HCT116 (cell line): ENCODE data around the gene KLHL17. TPM values are rescaled to one million over a fixed set of nuclear protein-coding genes. Genes with fewer than 3 reads are reported as not detected.

Source experiments
- ATAC-seq: fragments of 200-7000 bp; cut with Tn5 transposase; 2 replicates; pipeline ENCODE4 v1.9.1; 2020; ENCODE audit warnings: mild to moderate bottlenecking, moderate library complexity
- BruUV-seq: library from RNA; stranded (reverse); fragments of 400-500 nt; replicated peaks from 2 replicates; lab custom pipeline; 2021; lab: Mats Ljungman, UMichigan
- CTCF ChIA-PET: fragments of 300-600 bp; sonication (Branson Sonifier 250); formaldehyde crosslinking; loops from one replicate; lab custom pipeline; 2021; ENCODE audit warnings: antibody characterized with exemption; lab: Charles Lee
- POLR2A ChIA-PET: fragments of 300-600, 350-600 bp; sonication (Branson Sonifier 250); formaldehyde crosslinking; loops from one replicate; lab custom pipeline; 2021; ENCODE audit warnings: antibody characterized with exemption; lab: Charles Lee
- RAD21 ChIA-PET, 2 experiments: fragments of 300-600 bp; sonication (Branson Sonifier 250); formaldehyde crosslinking; loops; one replicate each; lab custom pipeline; 2023; ENCODE audit warnings: low total read pairs in 2 of 2; ENCODE audit not compliant: uncharacterized antibody in 2 of 2, unreplicated experiment in 2 of 2, low non-redundant PET in 1 of 2; lab: Charles Lee
- DNase-seq: peaks from one replicate; pipeline ENCODE4 v3.0.0-alpha.2; 2010; ENCODE audit warnings: low read depth, low spot score
- H2AFZ ChIP-seq: fragments of 200-600 bp; shearing (Covaris generic), sonication (generic); 2 replicates; pipeline ENCODE4 v1.6.1; 2017; ENCODE audit warnings: low read depth, mixed run types, mixed read lengths, antibody characterized with exemption, low read length; ENCODE audit not compliant: poor library complexity, severe bottlenecking
- H3K27ac ChIP-seq: 2 replicates; pipeline ENCODE4 v1.5.1; 2012; ENCODE audit warnings: low read depth, low read length
- H3K27me3 ChIP-seq: fragments of 200-600 bp; sonication (generic); 2 replicates; pipeline ENCODE4 v1.6.1; 2016; ENCODE audit warnings: mixed run types, low read length, mixed read lengths; ENCODE audit not compliant: insufficient read depth
- H3K36me3 ChIP-seq, 2 experiments: fragments of 200-500 bp in 1 of 2; fragments of 200-600 bp in 1 of 2; sonication (Bioruptor generic) in 1 of 2; sonication (generic) in 1 of 2; 2 replicates each; pipeline versions ENCODE4 v1.5.1 to v1.6.1; 2014 to 2016; ENCODE audit warnings: low read length in 2 of 2, inconsistent platforms in 1 of 2, mixed read lengths in 1 of 2, mixed run types in 1 of 2; ENCODE audit not compliant: insufficient read depth in 2 of 2, control insufficient read depth in 1 of 2
- H3K4me1 ChIP-seq, 2 experiments: fragments of 200-600 bp in 1 of 2; sonication (generic) in 1 of 2; 2 replicates each; pipeline versions ENCODE4 v1.5.1 to v1.6.1; 2012 to 2017; ENCODE audit warnings: low read length in 2 of 2, inconsistent platforms in 1 of 2, mild to moderate bottlenecking in 1 of 2, mixed read lengths in 1 of 2, mixed run types in 1 of 2, moderate library complexity in 1 of 2; ENCODE audit not compliant: insufficient read depth in 2 of 2, control insufficient read depth in 1 of 2
- H3K4me2 ChIP-seq: fragments of 200-600 bp; sonication (generic); 2 replicates; pipeline ENCODE4 v1.6.1; 2017; ENCODE audit warnings: mixed run types, low read length, mixed read lengths
- H3K4me3 ChIP-seq, 2 experiments: fragments of 200-600 bp in 1 of 2; sonication (generic) in 1 of 2; replicated peaks in 1 of 2; 2 replicates each; pipeline ENCODE4 v1.5.1; 2011 to 2016; ENCODE audit warnings: low read length in 2 of 2, control low read depth in 1 of 2, low read depth in 1 of 2, mild to moderate bottlenecking in 1 of 2, mixed read lengths in 1 of 2, mixed run types in 1 of 2
- H3K79me2 ChIP-seq: fragments of 200-600 bp; sonication (generic); 2 replicates; pipeline ENCODE4 v1.6.1; 2017; ENCODE audit warnings: mild to moderate bottlenecking, mixed run types, low read length, moderate library complexity, mixed read lengths; ENCODE audit not compliant: insufficient read depth
- H3K9ac ChIP-seq: fragments of 200-600 bp; sonication (generic); 2 replicates; pipeline ENCODE4 v1.6.1; 2016; ENCODE audit warnings: low read length, mixed read lengths
- H3K9me2 ChIP-seq: fragments of 200-600 bp; sonication (generic), shearing (Covaris generic); 2 replicates; pipeline ENCODE4 v1.6.1; 2017; ENCODE audit warnings: mixed run types, mild to moderate bottlenecking, moderate library complexity; ENCODE audit not compliant: insufficient read depth
- H3K9me3 ChIP-seq, 2 experiments: fragments of 200-500 bp in 1 of 2; fragments of 200-600 bp in 1 of 2; sonication (Bioruptor generic) in 1 of 2; sonication (generic) in 1 of 2; 2 replicates each; pipeline ENCODE4 v1.6.1; 2014 to 2017; ENCODE audit warnings: low read length in 2 of 2, mixed read lengths in 2 of 2, inconsistent platforms in 1 of 2, low read depth in 1 of 2, mild to moderate bottlenecking in 1 of 2, mixed run types in 1 of 2, moderate library complexity in 1 of 2; ENCODE audit not compliant: control insufficient read depth in 1 of 2, insufficient read depth in 1 of 2
- H4K20me1 ChIP-seq: fragments of 200-600 bp; sonication (generic), shearing (Covaris generic); 2 replicates; pipeline ENCODE4 v1.6.1; 2017; ENCODE audit warnings: mixed run types, mild to moderate bottlenecking, moderate library complexity; ENCODE audit not compliant: insufficient read depth
- CBX3 ChIP-seq: IDR thresholded peaks from 2 replicates; pipeline ENCODE4 v1.6.1; 2012; ENCODE audit warnings: low read depth
- CEBPB ChIP-seq: IDR thresholded peaks from 2 replicates; pipeline ENCODE4 v1.6.1; 2012; ENCODE audit warnings: low read depth
- EGR1 ChIP-seq: IDR thresholded peaks from 2 replicates; pipeline ENCODE4 v1.6.1; 2012; ENCODE audit warnings: low read depth
- ELF1 ChIP-seq: IDR thresholded peaks from 2 replicates; pipeline ENCODE4 v1.6.1; 2012; ENCODE audit warnings: low read depth, borderline replicate concordance
- EZH2 ChIP-seq: fragments of 200-600 bp; sonication (generic); IDR thresholded peaks from 2 replicates; pipeline ENCODE4 v1.6.1; 2017; ENCODE audit warnings: antibody characterized with exemption, mixed run types
- FOSL1 ChIP-seq: IDR thresholded peaks from 2 replicates; pipeline ENCODE4 v1.6.1; 2012; ENCODE audit warnings: low read depth
- JUND ChIP-seq: IDR thresholded peaks from 2 replicates; pipeline ENCODE4 v1.6.1; 2012
- MAX ChIP-seq: IDR thresholded peaks from 2 replicates; pipeline ENCODE4 v1.6.1; 2012
- POLR2A ChIP-seq: IDR thresholded peaks from 2 replicates; pipeline ENCODE4 v1.7.0; 2011; ENCODE audit warnings: borderline replicate concordance; ENCODE audit not compliant: insufficient read depth, insufficient read length; ENCODE audit errors: extremely low read depth
- POLR2AphosphoS5 ChIP-seq: IDR thresholded peaks from 2 replicates; pipeline ENCODE4 v1.6.1; 2011; ENCODE audit warnings: mild to moderate bottlenecking, low read depth, low read length, moderate library complexity
- RAD21 ChIP-seq: IDR thresholded peaks from 2 replicates; pipeline ENCODE4 v1.6.1; 2012; ENCODE audit warnings: low read depth, mild to moderate bottlenecking
- SIN3A ChIP-seq: IDR thresholded peaks from 2 replicates; pipeline ENCODE4 v1.6.1; 2012; ENCODE audit warnings: low read depth
- SRF ChIP-seq: IDR thresholded peaks from 2 replicates; pipeline ENCODE4 v1.6.1; 2012; ENCODE audit warnings: low read depth
- TCF7L2 ChIP-seq: IDR thresholded peaks from 2 replicates; pipeline ENCODE4 v1.7.0; 2011; ENCODE audit warnings: borderline replicate concordance, inconsistent platforms; ENCODE audit not compliant: insufficient read depth, insufficient read length; ENCODE audit errors: extremely low read depth
- ZFX ChIP-seq: fragments of 450-650 bp; IDR thresholded peaks from 2 replicates; pipeline ENCODE4 v1.6.1; 2017
- ZNF274 ChIP-seq: fragments of 200-500 bp; sonication (Bioruptor generic); IDR thresholded peaks from 2 replicates; pipeline ENCODE4 v1.6.1; 2014; ENCODE audit warnings: mild to moderate bottlenecking, low read depth, low read length, inconsistent platforms
- intact Hi-C: fragments of 100-400 bp; cut with micrococcal nuclease; formaldehyde crosslinking; loops from 2 replicates; pipeline ENCODE4 v1.10.0; 2022
- total RNA-seq: library from RNA; stranded (reverse); gene quantifications from one replicate; pipeline ENCODE4 v1.2.1, GENCODE V29; 2021; ENCODE audit not compliant: unreplicated experiment
- TF ChIP-seq, protein P1 (sequence below): IDR thresholded peaks from 2 replicates; pipeline ENCODE4 v1.6.1; 2012
- TF ChIP-seq, protein P2 (sequence below): IDR thresholded peaks from 2 replicates; pipeline ENCODE4 v1.6.1; 2012; ENCODE audit warnings: low read depth

KLHL17 gene
- total RNA-seq, 1 experiment from 2014 or later = 100.0 TPM

- no peaks in the 10 kb centered on the region for H3K36me3 ChIP-seq
- no peaks in the 10 kb centered on the region; a peak in 1 of 4 replicates for H3K9me3 ChIP-seq
- H4K20me1 ChIP-seq = no peaks in the 10 kb centered on the region
- TF ChIP-seq ZFX = no peak
- TF ChIP-seq MAX = no peak
- no peak for TF ChIP-seq CEBPB
- no peak for TF ChIP-seq EZH2
- TF ChIP-seq JUND = no peak
- TF ChIP-seq, protein P1, sequence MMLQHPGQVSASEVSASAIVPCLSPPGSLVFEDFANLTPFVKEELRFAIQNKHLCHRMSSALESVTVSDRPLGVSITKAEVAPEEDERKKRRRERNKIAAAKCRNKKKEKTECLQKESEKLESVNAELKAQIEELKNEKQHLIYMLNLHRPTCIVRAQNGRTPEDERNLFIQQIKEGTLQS = no peak
- TF ChIP-seq ZNF274 = no peak
- no peak for TF ChIP-seq RAD21
- no peak for TF ChIP-seq FOSL1
- TF ChIP-seq SRF = no peak
- no peak for TF ChIP-seq SIN3A
- no peak for TF ChIP-seq POLR2A
- no peak for TF ChIP-seq POLR2AphosphoS5
- no peak for TF ChIP-seq EGR1
- TF ChIP-seq CBX3 = no peak
- no peak for TF ChIP-seq ELF1
- TF ChIP-seq TCF7L2 = no peak
- TF ChIP-seq, protein P2, sequence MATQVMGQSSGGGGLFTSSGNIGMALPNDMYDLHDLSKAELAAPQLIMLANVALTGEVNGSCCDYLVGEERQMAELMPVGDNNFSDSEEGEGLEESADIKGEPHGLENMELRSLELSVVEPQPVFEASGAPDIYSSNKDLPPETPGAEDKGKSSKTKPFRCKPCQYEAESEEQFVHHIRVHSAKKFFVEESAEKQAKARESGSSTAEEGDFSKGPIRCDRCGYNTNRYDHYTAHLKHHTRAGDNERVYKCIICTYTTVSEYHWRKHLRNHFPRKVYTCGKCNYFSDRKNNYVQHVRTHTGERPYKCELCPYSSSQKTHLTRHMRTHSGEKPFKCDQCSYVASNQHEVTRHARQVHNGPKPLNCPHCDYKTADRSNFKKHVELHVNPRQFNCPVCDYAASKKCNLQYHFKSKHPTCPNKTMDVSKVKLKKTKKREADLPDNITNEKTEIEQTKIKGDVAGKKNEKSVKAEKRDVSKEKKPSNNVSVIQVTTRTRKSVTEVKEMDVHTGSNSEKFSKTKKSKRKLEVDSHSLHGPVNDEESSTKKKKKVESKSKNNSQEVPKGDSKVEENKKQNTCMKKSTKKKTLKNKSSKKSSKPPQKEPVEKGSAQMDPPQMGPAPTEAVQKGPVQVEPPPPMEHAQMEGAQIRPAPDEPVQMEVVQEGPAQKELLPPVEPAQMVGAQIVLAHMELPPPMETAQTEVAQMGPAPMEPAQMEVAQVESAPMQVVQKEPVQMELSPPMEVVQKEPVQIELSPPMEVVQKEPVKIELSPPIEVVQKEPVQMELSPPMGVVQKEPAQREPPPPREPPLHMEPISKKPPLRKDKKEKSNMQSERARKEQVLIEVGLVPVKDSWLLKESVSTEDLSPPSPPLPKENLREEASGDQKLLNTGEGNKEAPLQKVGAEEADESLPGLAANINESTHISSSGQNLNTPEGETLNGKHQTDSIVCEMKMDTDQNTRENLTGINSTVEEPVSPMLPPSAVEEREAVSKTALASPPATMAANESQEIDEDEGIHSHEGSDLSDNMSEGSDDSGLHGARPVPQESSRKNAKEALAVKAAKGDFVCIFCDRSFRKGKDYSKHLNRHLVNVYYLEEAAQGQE = no peak
- no peak overlapping the region for H3K27ac ChIP-seq
- BruUV-seq = no TSS peak
- intact Hi-C loops = no loop called here
- H3K4me2 ChIP-seq = no peak overlapping the region
- ChIA-PET CTCF (no interaction called here), RAD21 (no interaction called here), POLR2A (no interaction called here)
- no peak for ATAC-seq
- no peaks in the 10 kb centered on the region for H3K27me3 ChIP-seq
- H3K79me2 ChIP-seq = no peaks in the 10 kb centered on the region
- no peak overlapping the region for H3K4me3 ChIP-seq
- H2AFZ ChIP-seq = no peak overlapping the region
- H3K9me2 ChIP-seq = no peaks in the 10 kb centered on the region
- no peak overlapping the region for H3K9ac ChIP-seq
- peaks cover 9 to 22% of the 10 kb centered on the region in 2 experiments for H3K4me1 ChIP-seq
- no peak for DNase-seq
Measured at GRCh38 chr1:974293-974640, 13.9 kb downstream of the KLHL17 start.
